ENCODE measurements around the gene WDR45B.

Gene WDR45B

GRCh38 chr17:82694647-82695046, 46.4 kb upstream of the WDR45B start:
- no peaks in the 10 kb centered on the region for H3K36me3 ChIP-seq (ENCODE audit: insufficient read depth)
- H3K79me2 ChIP-seq (ENCODE audit: insufficient read depth, low read depth) = no peaks in the 10 kb centered on the region
- no peaks in the 10 kb centered on the region for H3K4me1 ChIP-seq (ENCODE audit: low read depth, poor library complexity, severe bottlenecking)
- no peak overlapping the region for H3K27ac ChIP-seq
- H4K20me1 ChIP-seq (ENCODE audit: insufficient read depth) = no peaks in the 10 kb centered on the region
- TF ChIP-seq CTCF (conservative IDR thresholded peaks at IDR 0.05; ENCODE audit: low read depth, low read length) = no peak
- no peak overlapping the region for H2AFZ ChIP-seq (ENCODE audit: low read depth)
- no peak overlapping the region for H3K4me3 ChIP-seq (IDR thresholded peaks at IDR 0.05; ENCODE audit: insufficient read depth, low read depth, low read length)
- H3K27me3 ChIP-seq (ENCODE audit: insufficient read depth, low read depth) = no peaks in the 10 kb centered on the region
- no peak overlapping the region for H3K9ac ChIP-seq
- no peak overlapping the region for H3K4me2 ChIP-seq

DNA sequence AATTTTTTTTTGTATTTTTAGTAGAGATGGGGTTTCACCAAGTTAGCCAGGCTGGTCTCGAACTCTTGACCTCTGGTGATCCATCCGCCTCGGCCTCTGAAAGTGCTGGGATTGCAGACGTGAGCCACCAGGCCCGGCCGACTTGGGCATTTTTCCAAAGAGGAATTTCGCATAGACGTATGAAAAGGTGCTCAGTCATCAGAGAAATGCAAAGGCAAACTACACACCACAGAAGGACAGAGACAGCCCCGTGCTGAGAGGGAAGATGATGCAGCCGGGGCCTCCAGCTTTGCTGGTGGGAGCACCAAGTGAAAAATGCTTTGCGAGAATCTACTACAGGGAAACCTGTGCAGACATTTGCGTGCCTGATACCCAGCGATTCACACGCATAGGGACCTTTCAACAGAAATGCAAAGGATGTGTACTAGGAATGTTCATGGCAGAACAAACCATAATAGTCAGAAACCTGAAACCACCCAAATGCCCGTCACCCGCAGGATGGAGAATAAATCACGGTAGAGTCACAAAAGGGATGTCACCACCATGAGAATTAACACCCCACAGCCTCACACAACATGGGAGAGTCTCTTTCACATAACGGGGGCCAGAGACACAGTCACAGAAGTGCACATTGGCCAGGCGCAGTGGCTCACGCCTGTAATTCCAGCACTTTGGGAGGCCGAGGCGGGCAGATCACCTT, 45.1 kb upstream of the WDR45B start:
- no peak overlapping the region for H3K4me3 ChIP-seq (IDR thresholded peaks at IDR 0.05; ENCODE audit: insufficient read depth, low read depth, low read length)
- H3K27me3 ChIP-seq (ENCODE audit: insufficient read depth, low read depth) = no peaks in the 10 kb centered on the region
- no peak overlapping the region for H3K9ac ChIP-seq
- H3K27ac ChIP-seq = no peak overlapping the region
- H3K36me3 ChIP-seq (ENCODE audit: insufficient read depth) = no peaks in the 10 kb centered on the region
- H2AFZ ChIP-seq (ENCODE audit: low read depth) = no peak overlapping the region
- H3K4me2 ChIP-seq = no peak overlapping the region
- no peak for TF ChIP-seq CTCF (conservative IDR thresholded peaks at IDR 0.05; ENCODE audit: low read depth, low read length)
- H4K20me1 ChIP-seq (ENCODE audit: insufficient read depth) = no peaks in the 10 kb centered on the region
- H3K79me2 ChIP-seq (ENCODE audit: insufficient read depth, low read depth) = no peaks in the 10 kb centered on the region
- no peaks in the 10 kb centered on the region for H3K4me1 ChIP-seq (ENCODE audit: low read depth, poor library complexity, severe bottlenecking)

GRCh38 chr17:82692268-82692667, 44.0 kb upstream of the WDR45B start:
- H3K4me2 ChIP-seq = no peak overlapping the region
- H2AFZ ChIP-seq (ENCODE audit: low read depth) = no peak overlapping the region
- H3K9ac ChIP-seq = no peak overlapping the region
- TF ChIP-seq CTCF (conservative IDR thresholded peaks at IDR 0.05; ENCODE audit: low read depth, low read length) = no peak
- H3K4me1 ChIP-seq (ENCODE audit: low read depth, poor library complexity, severe bottlenecking) = no peaks in the 10 kb centered on the region
- no peaks in the 10 kb centered on the region for H3K79me2 ChIP-seq (ENCODE audit: insufficient read depth, low read depth)
- no peaks in the 10 kb centered on the region for H3K27me3 ChIP-seq (ENCODE audit: insufficient read depth, low read depth)
- H3K4me3 ChIP-seq (IDR thresholded peaks at IDR 0.05; ENCODE audit: insufficient read depth, low read depth, low read length) = no peak overlapping the region
- no peaks in the 10 kb centered on the region for H4K20me1 ChIP-seq (ENCODE audit: insufficient read depth)
- no peaks in the 10 kb centered on the region for H3K36me3 ChIP-seq (ENCODE audit: insufficient read depth)
- H3K27ac ChIP-seq = no peak overlapping the region

DNA sequence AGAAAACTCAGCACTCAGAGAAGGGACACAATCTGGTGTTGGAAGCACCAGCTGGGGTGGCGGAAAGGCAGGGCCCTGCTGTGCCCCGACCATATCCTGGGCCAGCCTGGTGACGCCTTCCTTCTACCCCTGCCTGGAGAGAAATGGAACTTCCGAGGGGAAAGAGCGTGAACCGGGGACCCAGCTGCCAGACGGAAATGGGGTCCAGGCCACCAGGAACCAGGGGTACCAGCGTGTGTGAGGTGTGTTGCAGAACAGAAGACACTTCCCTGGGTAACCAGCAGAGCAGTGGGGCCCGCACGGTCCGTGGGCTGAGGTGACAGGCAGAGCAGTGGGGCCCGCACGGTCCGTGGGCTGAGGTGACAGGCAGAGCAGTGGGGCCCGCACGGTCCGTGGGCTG, 43.5 kb upstream of the WDR45B start:
- Histone ChIP-seq H3K27me3 (ENCODE audit: insufficient read depth, low read depth) (no peaks in the 10 kb centered on the region), H4K20me1 (ENCODE audit: insufficient read depth) (no peaks in the 10 kb centered on the region), H3K27ac (no peak overlapping the region), H3K9ac (no peak overlapping the region), H3K4me3 (IDR thresholded peaks at IDR 0.05; ENCODE audit: insufficient read depth, low read depth, low read length) (no peak overlapping the region), H3K4me2 (no peak overlapping the region), H3K79me2 (ENCODE audit: insufficient read depth, low read depth) (no peaks in the 10 kb centered on the region), H2AFZ (ENCODE audit: low read depth) (no peak overlapping the region), H3K4me1 (ENCODE audit: low read depth, poor library complexity, severe bottlenecking) (no peaks in the 10 kb centered on the region), H3K36me3 (ENCODE audit: insufficient read depth) (no peaks in the 10 kb centered on the region)
- no peak for TF ChIP-seq CTCF (conservative IDR thresholded peaks at IDR 0.05; ENCODE audit: low read depth, low read length)
